ENCODE results near the gene AGK.

The AGK gene

GRCh38 chr7:141649137-141649864 is 98.1 kb downstream of the AGK start:
- Histone ChIP-seq H3K9me3 (ENCODE audit: control insufficient read depth in 5 of 5, low read length in 5 of 5) (no peaks in the 10 kb centered on the region), H3K27me3 (ENCODE audit: control insufficient read depth in 5 of 5, insufficient read depth in 4 of 5, low read length in 5 of 5) (no peaks in the 10 kb centered on the region), H3K4me3 (ENCODE audit: low read depth in 1 of 5, low read length in 5 of 5) (no peak overlapping the region), H3K27ac (ENCODE audit: low read depth, low read length) (no peak overlapping the region), H3K9ac (ENCODE audit: low read length in 5 of 5) (no peak overlapping the region), H3K4me1 (ENCODE audit: control insufficient read depth in 5 of 5, insufficient read depth in 5 of 5, low read length in 5 of 5) (peaks cover 4 to 12% (median 10%) of the 10 kb centered on the region in 5 donors), H3K36me3 (ENCODE audit: control insufficient read depth in 5 of 5, insufficient read depth in 5 of 5, low read length in 5 of 5) (peaks cover 7 to 18% (median 16%) of the 10 kb centered on the region in 5 donors)

GRCh38 chr7:141649865-141650634 is 98.8 kb downstream of the AGK start:
- no peaks in the 10 kb centered on the region for H3K27me3 ChIP-seq (ENCODE audit: control insufficient read depth in 5 of 5, insufficient read depth in 4 of 5, low read length in 5 of 5)
- peaks cover 6 to 18% (median 16%) of the 10 kb centered on the region in 5 donors for H3K36me3 ChIP-seq (ENCODE audit: control insufficient read depth in 5 of 5, insufficient read depth in 5 of 5, low read length in 5 of 5)
- peaks cover 4 to 16% (median 10%) of the 10 kb centered on the region in 5 donors for H3K4me1 ChIP-seq (ENCODE audit: control insufficient read depth in 5 of 5, insufficient read depth in 5 of 5, low read length in 5 of 5)
- no peak overlapping the region for H3K27ac ChIP-seq (ENCODE audit: low read depth, low read length)
- H3K9ac ChIP-seq (ENCODE audit: low read length in 5 of 5) = no peak overlapping the region
- no peak overlapping the region for H3K4me3 ChIP-seq (ENCODE audit: low read depth in 1 of 5, low read length in 5 of 5)
- no peaks in the 10 kb centered on the region for H3K9me3 ChIP-seq (ENCODE audit: control insufficient read depth in 5 of 5, low read length in 5 of 5)

DNA sequence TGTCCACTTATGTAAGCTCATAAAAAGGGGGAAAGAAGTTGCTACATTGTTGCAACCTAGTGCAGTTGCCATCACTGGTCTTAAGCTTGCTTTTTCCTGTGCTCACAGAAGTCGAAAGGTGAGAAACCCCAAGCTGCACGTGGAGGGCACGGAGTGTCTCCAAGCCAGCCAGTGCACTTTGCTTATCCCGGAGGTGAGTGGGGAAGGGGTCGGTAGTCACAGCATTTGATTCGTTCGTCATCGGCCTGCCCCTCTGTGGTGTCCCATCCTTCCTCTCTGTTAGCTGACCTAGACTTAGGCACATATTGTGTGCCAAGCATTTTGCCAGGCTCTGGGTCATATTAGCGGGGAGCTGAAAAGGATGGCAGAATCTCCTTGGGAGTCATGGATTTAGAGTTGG is 100.2 kb downstream of the AGK start:
- Histone ChIP-seq H3K36me3 (ENCODE audit: control insufficient read depth in 5 of 5, insufficient read depth in 5 of 5, low read length in 5 of 5) (peaks cover 6 to 17% (median 13%) of the 10 kb centered on the region in 5 donors), H3K4me1 (ENCODE audit: control insufficient read depth in 5 of 5, insufficient read depth in 5 of 5, low read length in 5 of 5) (peaks cover 4 to 16% (median 10%) of the 10 kb centered on the region in 5 donors)

DNA sequence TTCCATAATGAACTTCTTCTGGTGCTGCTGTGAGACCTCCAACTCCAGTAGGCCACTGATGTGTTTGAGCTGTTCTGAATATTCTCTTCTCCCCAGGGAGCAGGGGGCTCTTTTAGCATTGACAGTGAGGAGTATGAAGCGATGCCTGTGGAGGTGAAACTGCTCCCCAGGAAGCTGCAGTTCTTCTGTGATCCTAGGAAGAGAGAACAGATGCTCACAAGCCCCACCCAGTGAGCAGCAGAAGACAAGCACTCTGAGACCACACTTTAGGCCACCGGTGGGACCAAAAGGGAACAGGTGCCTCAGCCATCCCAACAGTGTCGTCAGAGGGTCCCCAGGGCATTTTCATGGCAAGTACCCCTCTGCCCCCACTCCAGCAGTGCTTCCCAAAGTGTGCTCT is 101.5 kb downstream of the AGK start:
- H3K4me3 ChIP-seq (ENCODE audit: low read depth in 1 of 5, low read length in 5 of 5) = no peak overlapping the region
- peaks cover 4 to 16% (median 10%) of the 10 kb centered on the region in 5 donors for H3K4me1 ChIP-seq (ENCODE audit: control insufficient read depth in 5 of 5, insufficient read depth in 5 of 5, low read length in 5 of 5)
- no peaks in the 10 kb centered on the region for H3K9me3 ChIP-seq (ENCODE audit: control insufficient read depth in 5 of 5, low read length in 5 of 5)
- peaks cover 6 to 20% (median 14%) of the 10 kb centered on the region in 5 donors for H3K36me3 ChIP-seq (ENCODE audit: control insufficient read depth in 5 of 5, insufficient read depth in 5 of 5, low read length in 5 of 5)
- no peak overlapping the region for H3K9ac ChIP-seq (ENCODE audit: low read length in 5 of 5)
- no peaks in the 10 kb centered on the region for H3K27me3 ChIP-seq (ENCODE audit: control insufficient read depth in 5 of 5, insufficient read depth in 4 of 5, low read length in 5 of 5)
- H3K27ac ChIP-seq (ENCODE audit: low read depth, low read length) = no peak overlapping the region

More for the DNA sequence above, 100.2 kb downstream of the AGK start:
- Histone ChIP-seq H3K9ac (ENCODE audit: low read length in 5 of 5) (no peak overlapping the region), H3K9me3 (ENCODE audit: control insufficient read depth in 5 of 5, low read length in 5 of 5) (no peaks in the 10 kb centered on the region), H3K27ac (ENCODE audit: low read depth, low read length) (no peak overlapping the region), H3K4me3 (ENCODE audit: low read depth in 1 of 5, low read length in 5 of 5) (no peak overlapping the region), H3K27me3 (ENCODE audit: control insufficient read depth in 5 of 5, insufficient read depth in 4 of 5, low read length in 5 of 5) (no peaks in the 10 kb centered on the region)

- Histone ChIP-seq H3K9ac (ENCODE audit: low read length in 5 of 5) (no peak overlapping the region), H3K27ac (ENCODE audit: low read depth, low read length) (no peak overlapping the region), H3K4me1 (ENCODE audit: control insufficient read depth in 5 of 5, insufficient read depth in 5 of 5, low read length in 5 of 5) (peaks cover 4 to 17% (median 9%) of the 10 kb centered on the region in 5 donors), H3K4me3 (ENCODE audit: low read depth in 1 of 5, low read length in 5 of 5) (no peak overlapping the region), H3K36me3 (ENCODE audit: control insufficient read depth in 5 of 5, insufficient read depth in 5 of 5, low read length in 5 of 5) (peaks cover 6 to 27% (median 20%) of the 10 kb centered on the region in 5 donors), H3K9me3 (ENCODE audit: control insufficient read depth in 5 of 5, low read length in 5 of 5) (no peaks in the 10 kb centered on the region), H3K27me3 (ENCODE audit: control insufficient read depth in 5 of 5, insufficient read depth in 4 of 5, low read length in 5 of 5) (no peaks in the 10 kb centered on the region)
Measured at GRCh38 chr7:141654551-141654950, 103.3 kb downstream of the AGK start.

- H3K27ac ChIP-seq (ENCODE audit: low read depth, low read length) = no peak overlapping the region
- peaks cover 3 to 53% (median 46%) of the 10 kb centered on the region in 5 donors for H3K36me3 ChIP-seq (ENCODE audit: control insufficient read depth in 5 of 5, insufficient read depth in 5 of 5, low read length in 5 of 5)
Measured at GRCh38 chr7:141659501-141659900, 108.3 kb downstream of the AGK start.

DNA sequence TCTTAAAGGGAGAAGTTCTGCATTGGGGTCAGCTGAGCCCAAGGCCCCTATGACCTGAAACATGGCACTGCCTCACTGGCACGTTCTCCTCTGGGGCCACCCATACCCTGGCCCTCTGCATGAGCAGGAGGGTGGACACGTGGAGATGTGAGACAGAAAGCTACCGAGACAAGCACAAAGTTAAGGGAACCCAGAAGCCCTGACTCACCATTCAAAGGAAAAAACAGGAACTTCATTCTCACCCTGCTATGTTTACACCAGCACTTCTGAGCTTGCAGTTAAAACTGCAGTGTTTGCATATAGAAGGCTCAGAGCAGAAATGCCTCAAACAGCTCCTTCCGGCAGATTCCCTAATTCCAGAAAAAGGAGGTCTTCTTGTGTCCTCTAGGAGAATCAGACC is 109.0 kb downstream of the AGK start:
- Histone ChIP-seq H3K36me3 (ENCODE audit: control insufficient read depth in 5 of 5, insufficient read depth in 5 of 5, low read length in 5 of 5) (peaks cover 3 to 60% (median 53%) of the 10 kb centered on the region in 5 donors), H3K4me3 (ENCODE audit: low read depth in 1 of 5, low read length in 5 of 5) (no peak overlapping the region), H3K4me1 (ENCODE audit: control insufficient read depth in 5 of 5, insufficient read depth in 5 of 5, low read length in 5 of 5) (peaks cover 0 to 18% (median 10%) of the 10 kb centered on the region in 5 donors), H3K27ac (ENCODE audit: low read depth, low read length) (no peak overlapping the region), H3K9ac (ENCODE audit: low read length in 5 of 5) (no peak overlapping the region), H3K27me3 (ENCODE audit: control insufficient read depth in 5 of 5, insufficient read depth in 4 of 5, low read length in 5 of 5) (no peaks in the 10 kb centered on the region), H3K9me3 (ENCODE audit: control insufficient read depth in 5 of 5, low read length in 5 of 5) (no peaks in the 10 kb centered on the region)

More at GRCh38 chr7:141659501-141659900, 108.3 kb downstream of the AGK start:
- Histone ChIP-seq H3K9ac (ENCODE audit: low read length in 5 of 5) (no peak overlapping the region), H3K4me1 (ENCODE audit: control insufficient read depth in 5 of 5, insufficient read depth in 5 of 5, low read length in 5 of 5) (peaks cover 0 to 21% (median 10%) of the 10 kb centered on the region in 5 donors), H3K27me3 (ENCODE audit: control insufficient read depth in 5 of 5, insufficient read depth in 4 of 5, low read length in 5 of 5) (no peaks in the 10 kb centered on the region), H3K4me3 (ENCODE audit: low read depth in 1 of 5, low read length in 5 of 5) (no peak overlapping the region), H3K9me3 (ENCODE audit: control insufficient read depth in 5 of 5, low read length in 5 of 5) (no peaks in the 10 kb centered on the region)

DNA sequence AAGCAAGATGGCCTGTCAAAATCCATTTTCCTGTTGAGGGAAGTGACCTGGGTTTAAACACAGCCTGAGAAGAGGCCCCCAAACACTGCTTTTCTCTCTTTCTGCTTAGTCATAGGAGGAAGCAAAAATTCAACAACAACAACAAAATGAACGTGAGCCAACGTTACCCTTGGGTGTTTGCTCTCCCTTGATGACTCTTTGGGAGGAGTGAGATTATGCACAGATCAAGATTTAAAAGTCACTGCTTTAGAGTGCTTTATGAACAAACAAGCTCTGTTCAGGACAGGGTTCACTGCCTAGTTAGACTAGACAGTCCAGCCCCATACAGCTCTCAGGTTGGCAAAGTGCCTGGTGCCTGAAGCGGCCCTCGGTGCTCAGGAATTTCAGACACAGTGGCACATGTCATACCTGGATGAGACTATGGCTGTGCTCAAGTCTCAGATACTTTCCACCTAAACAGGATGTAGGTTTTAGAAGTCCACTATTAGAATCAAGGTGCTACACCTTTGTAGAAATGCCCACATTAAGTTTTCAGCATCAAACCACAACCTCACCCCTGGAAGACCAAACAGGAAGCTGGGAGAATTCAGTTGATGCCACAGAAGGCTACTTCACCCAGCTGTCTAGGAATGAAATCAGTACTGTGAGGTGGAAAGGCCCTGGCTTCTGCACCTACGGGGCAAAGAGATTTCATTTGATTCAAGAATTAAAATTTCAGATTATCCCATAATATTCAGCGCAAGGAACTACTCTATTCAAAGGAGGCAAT is 112.1 kb downstream of the AGK start:
- Histone ChIP-seq H3K27ac (ENCODE audit: low read depth, low read length) (no peak overlapping the region), H3K27me3 (ENCODE audit: control insufficient read depth in 5 of 5, insufficient read depth in 4 of 5, low read length in 5 of 5) (no peaks in the 10 kb centered on the region), H3K36me3 (ENCODE audit: control insufficient read depth in 5 of 5, insufficient read depth in 5 of 5, low read length in 5 of 5) (peaks cover 3 to 70% (median 63%) of the 10 kb centered on the region in 5 donors), H3K4me1 (ENCODE audit: control insufficient read depth in 5 of 5, insufficient read depth in 5 of 5, low read length in 5 of 5) (peaks cover 0 to 18% (median 10%) of the 10 kb centered on the region in 5 donors), H3K9ac (ENCODE audit: low read length in 5 of 5) (no peak overlapping the region), H3K9me3 (ENCODE audit: control insufficient read depth in 5 of 5, low read length in 5 of 5) (no peaks in the 10 kb centered on the region), H3K4me3 (ENCODE audit: low read depth in 1 of 5, low read length in 5 of 5) (no peak overlapping the region)

DNA sequence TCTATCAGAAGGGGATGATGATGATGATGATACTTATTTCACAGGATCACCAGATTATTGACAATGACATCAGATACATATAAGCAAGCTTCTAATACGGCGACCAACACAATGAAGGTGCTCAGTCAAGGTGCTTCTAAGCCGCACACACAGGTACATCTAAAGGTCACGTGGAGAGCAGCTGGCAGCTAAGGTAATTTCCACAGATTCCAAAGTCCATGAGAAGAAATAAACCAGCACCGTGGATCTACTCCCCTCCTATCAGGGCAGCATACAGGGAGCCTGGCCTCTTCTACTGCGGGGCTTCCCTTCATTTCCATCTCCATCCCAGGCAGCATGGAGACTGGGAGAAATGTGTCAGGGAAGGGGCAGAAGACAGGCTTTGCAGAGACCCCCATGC is 113.2 kb downstream of the AGK start:
- Histone ChIP-seq H3K9me3 (ENCODE audit: control insufficient read depth in 5 of 5, low read length in 5 of 5) (no peaks in the 10 kb centered on the region), H3K9ac (ENCODE audit: low read length in 5 of 5) (no peak overlapping the region), H3K27me3 (ENCODE audit: control insufficient read depth in 5 of 5, insufficient read depth in 4 of 5, low read length in 5 of 5) (no peaks in the 10 kb centered on the region), H3K4me1 (ENCODE audit: control insufficient read depth in 5 of 5, insufficient read depth in 5 of 5, low read length in 5 of 5) (peaks cover 0 to 16% (median 10%) of the 10 kb centered on the region in 5 donors), H3K4me3 (ENCODE audit: low read depth in 1 of 5, low read length in 5 of 5) (no peak overlapping the region), H3K27ac (ENCODE audit: low read depth, low read length) (no peak overlapping the region), H3K36me3 (ENCODE audit: control insufficient read depth in 5 of 5, insufficient read depth in 5 of 5, low read length in 5 of 5) (peaks cover 3 to 63% (median 55%) of the 10 kb centered on the region in 5 donors)

Data from subcutaneous abdominal adipose tissue (tissue), 5 donors.